NOMO-1 treated with dmso at 0.1 percent for 144 hours (cell line): Measurements from ENCODE around the gene ACTR5.

ENCODE experiments used
- DNase-seq: peaks from one replicate; lab custom pipeline; 2025; ENCODE audit not compliant: unreplicated experiment; lab: John Stamatoyannopoulos, UW

The ACTR5 gene

GRCh38 chr20:38748097-38748860 is at the start of gene ACTR5:
Gene ACTR5 (plus strand): TSS chr20:38748460. CDS start chr20:38748479, 19 bp downstream.
- DNase-seq, result peak; percentile 90

- DNase-seq, result no peak
Measured at GRCh38 chr20:38698541-38698940, 49.7 kb upstream of the ACTR5 start.

DNA sequence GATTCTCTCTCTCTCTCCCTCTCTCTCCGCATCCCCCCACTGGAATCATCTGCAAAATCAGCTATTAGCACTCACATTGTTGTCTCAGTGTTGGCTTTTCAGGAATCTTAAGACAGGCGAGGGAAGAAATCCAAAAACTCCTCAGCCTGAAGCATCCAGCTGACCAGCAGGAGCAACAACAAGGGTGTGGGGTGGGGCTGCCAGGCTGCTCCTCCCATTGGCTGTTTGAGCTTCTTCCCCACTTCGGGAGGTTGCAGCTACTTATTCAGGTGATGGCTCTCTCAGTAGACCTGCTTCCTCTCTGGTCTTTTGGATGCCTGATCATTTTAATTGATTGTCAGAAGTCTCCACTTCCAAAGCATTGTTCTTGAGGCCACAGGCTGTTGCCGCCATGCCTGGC is 48.1 kb upstream of the ACTR5 start:
- DNase-seq, result no peak

DNA sequence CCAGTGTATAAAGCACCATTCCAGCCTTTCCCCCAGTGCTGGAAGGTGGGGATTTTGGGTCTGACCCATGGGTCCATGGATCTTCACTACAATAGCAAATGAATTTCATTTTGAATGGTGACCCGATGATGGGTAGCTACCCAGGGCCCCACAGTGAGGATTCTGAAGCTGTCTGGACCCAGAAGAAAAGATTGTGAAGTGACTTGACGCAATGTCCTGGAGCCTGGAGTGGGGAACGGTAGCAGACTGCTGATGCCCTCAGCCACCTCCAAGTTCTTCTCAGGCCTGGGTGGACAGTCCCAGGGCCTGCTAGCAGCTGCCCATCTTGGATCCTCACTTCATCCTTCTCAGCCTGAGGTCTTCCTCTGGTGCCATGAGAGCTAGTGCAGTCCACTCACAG is 47.3 kb upstream of the ACTR5 start:
- no peak for DNase-seq

DNA sequence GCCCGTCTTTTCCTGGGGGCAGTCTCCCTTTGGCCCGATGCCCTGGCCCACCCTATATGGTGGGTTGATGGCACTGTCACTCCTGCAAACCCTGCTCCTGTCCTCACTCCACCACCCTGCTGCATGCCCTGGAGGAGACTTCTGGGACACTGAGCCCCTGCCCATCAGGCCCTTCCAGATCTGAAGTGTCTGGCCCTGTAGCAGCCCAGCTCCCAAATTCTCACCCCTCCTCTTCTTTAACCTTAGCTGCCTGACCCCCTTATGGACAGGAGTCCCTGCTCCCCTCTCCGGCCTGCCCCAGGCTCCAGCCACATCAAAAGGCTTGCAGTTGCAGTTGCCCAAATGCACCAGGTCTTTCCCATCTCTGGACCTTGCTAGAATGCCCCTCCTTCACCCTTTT is 44.7 kb upstream of the ACTR5 start:
- DNase-seq, result no peak

DNA sequence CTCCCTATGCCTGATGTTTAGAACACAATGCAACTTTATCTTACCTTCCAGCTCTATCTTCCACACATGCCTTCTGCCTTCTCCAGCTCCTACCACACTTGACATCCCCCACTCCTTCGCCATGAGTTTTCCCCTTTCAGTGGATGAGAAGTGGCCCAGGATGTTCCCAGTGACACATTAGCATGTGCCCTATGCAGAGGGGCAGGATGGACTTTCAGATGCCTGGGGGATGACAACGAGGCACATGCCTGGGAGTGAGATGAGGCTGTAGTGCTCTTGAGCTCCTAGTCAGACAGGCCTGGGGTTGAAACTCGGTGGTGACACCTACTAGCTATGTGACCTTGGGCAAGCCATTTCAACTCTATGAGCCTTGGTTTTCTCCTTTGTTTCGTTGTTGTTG is 44.1 kb upstream of the ACTR5 start:
- no peak for DNase-seq

- no peak for DNase-seq
Measured at GRCh38 chr20:38706509-38706908, 41.8 kb upstream of the ACTR5 start.

DNA sequence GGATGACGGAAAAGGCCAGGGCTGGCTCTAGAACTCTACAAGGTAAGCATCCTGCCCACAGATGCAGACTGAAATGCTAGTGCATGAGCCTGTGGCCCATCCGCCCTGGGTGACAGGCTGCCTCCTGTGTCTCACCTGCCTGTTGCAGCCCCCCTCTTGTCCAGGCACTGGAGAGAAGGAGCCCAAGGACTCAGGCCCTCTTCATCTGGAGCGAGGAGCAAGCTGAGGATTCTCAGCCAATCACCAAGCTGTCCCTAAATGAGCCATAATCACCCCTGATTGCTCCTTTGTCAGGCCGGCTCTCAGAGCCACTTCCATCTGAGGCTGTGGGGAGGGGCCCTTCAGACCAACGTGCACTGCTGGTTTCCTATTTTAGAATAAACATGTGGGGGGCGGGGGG is 34.0 kb upstream of the ACTR5 start:
- no peak for DNase-seq

DNA sequence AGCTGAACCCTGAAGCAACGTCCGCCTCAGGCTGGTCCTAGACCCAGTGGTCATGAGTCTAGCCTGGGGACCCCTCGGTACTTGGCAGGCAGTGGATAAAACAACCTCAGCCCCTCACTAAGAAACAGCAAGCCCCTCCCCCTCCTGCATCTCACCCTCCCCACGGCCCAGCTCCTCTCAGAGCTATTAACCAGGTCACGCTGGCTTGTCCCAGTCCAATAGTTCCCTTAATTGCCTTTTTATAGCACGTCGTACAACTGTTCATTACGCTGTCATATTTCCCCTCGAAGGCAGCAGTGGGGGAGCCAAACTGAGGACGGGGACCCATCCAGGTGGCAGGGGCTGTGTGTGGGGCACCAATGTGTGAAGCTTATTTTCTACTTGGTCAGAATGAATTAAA is 32.6 kb upstream of the ACTR5 start:
- no peak for DNase-seq

DNA sequence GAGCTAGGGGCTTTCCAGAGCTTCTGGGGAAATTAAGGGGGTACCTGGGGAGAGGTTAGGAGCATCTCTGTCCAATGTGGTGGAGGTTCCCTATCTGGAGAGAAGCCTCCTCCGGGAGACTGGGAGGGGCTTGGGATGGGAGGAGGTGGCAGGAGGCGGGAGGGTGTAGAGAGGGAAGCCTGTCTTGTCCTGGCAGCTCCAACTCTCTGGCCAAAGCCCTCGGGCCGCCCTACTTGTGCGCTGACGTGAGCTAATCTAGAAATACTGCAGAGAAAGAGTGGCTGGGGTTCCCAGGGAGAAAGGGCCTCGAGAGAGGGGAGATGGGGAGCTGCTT is 25.6 kb upstream of the ACTR5 start:
- no peak for DNase-seq

GRCh38 chr20:38723017-38723847 is 25.0 kb upstream of the ACTR5 start:
- DNase-seq, result no peak

DNA sequence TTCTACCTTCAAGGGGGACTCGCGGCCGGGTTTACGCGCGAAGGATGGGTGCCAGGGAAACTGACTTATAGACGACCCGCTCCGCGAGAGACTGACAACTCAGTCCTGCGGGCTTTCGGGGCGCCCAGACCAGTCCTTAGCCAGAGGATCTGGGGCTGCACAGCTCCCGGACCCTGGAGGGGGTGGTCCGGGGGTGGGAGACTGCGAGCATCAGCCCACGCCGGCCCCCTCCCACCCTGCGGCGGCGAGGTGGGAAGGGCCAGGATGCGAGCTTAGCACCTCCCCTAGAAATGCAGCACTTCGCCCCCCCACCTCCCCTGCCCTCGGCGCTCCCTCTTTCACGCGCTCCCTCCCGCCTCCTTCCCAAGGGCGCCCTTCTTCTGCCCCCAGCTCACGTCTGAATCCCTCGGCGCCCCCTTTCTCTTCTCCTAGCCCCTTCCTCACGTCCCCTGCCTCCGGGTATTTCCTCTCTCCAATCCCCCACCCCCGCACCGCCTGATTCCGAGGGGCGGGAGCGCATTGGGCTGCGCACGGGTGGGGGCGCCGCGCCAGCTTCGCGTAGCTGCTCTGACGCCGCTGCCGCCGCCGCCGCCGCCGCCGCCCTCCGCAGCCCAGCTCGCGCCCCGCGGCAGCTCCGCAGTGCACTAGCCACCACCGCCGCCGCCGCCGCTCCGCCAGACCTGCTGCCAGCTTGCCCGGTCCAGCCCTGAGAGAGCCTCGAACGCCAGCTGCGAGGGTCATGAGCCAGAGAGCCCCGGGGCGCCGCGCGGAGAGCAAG is 24.2 kb upstream of the ACTR5 start, which contains the start of gene SLC32A1:
TSS of gene SLC32A1 (plus strand) at position 639 of the 778 bp plus-strand sequence. CDS start 239 bp downstream, outside the sequence.
- no peak for DNase-seq

GRCh38 chr20:38724626-38725147 is 23.6 kb upstream of the ACTR5 start:
- DNase-seq, result no peak

- no peak for DNase-seq
Measured at GRCh38 chr20:38725148-38725901, 22.9 kb upstream of the ACTR5 start.

- DNase-seq, result no peak
Measured at GRCh38 chr20:38725931-38726803, 22.1 kb upstream of the ACTR5 start.

- no peak for DNase-seq
Measured at GRCh38 chr20:38726804-38727606, 21.3 kb upstream of the ACTR5 start.

GRCh38 chr20:38727607-38728190 is 20.6 kb upstream of the ACTR5 start:
- no peak for DNase-seq

DNA sequence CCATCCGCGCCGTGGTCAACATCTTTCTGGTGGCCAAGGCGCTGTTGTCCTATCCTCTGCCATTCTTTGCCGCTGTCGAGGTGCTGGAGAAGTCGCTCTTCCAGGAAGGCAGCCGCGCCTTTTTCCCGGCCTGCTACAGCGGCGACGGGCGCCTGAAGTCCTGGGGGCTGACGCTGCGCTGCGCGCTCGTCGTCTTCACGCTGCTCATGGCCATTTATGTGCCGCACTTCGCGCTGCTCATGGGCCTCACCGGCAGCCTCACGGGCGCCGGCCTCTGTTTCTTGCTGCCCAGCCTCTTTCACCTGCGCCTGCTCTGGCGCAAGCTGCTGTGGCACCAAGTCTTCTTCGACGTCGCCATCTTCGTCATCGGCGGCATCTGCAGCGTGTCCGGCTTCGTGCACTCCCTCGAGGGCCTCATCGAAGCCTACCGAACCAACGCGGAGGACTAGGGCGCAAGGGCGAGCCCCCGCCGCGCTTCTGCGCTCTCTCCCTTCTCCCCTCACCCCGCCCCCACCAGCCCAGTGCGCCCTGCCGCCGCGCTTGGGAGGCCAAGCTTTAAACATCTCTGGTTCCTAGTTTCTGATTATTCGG is 20.0 kb upstream of the ACTR5 start:
- DNase-seq, result no peak
